Stimulated activated CD4-positive, alpha-beta T cell treated with anti-CD3 and anti-CD28 coated beads, Interleukin-2, amount 100 ng/mL, for 24 hours (primary cell): ENCODE measurements around the gene MMP17.

Source experiments
- DNase-seq, 2 donors: peaks; one replicate each; pipeline ENCODE4 v3.0.0-alpha.2; 2020

Gene MMP17

GRCh38 chr12:131850856-131851559 lies 22.8 kb downstream of the MMP17 start:
- peak in 1 of 2 donors; percentile 33 for DNase-seq

- no peak for DNase-seq
These were observed 23.8 kb downstream of the MMP17 start for GRCh38 chr12:131851741-131852550.

GRCh38 chr12:131852551-131853299 lies 24.5 kb downstream of the MMP17 start:
- no peak for DNase-seq

- DNase-seq, result no peak
These were observed 25.9 kb downstream of the MMP17 start for GRCh38 chr12:131853832-131854797.

GRCh38 chr12:131854861-131855476 lies 26.8 kb downstream of the MMP17 start:
- DNase-seq, result no peak

GRCh38 chr12:131855521-131856142 lies 27.4 kb downstream of the MMP17 start:
- no peak for DNase-seq

GRCh38 chr12:131856366-131857097 lies 28.3 kb downstream of the MMP17 start:
- DNase-seq, result no peak

GRCh38 chr12:131857908-131858850 lies 30.0 kb downstream of the MMP17 start:
- DNase-seq, result no peak

- no peak for DNase-seq
These were observed 32.5 kb downstream of the MMP17 start for GRCh38 chr12:131860472-131861260.

- DNase-seq, result no peak
These were observed 33.3 kb downstream of the MMP17 start for GRCh38 chr12:131861261-131862083.

- DNase-seq, result no peak
These were observed 33.9 kb downstream of the MMP17 start for GRCh38 chr12:131862084-131862441.

GRCh38 chr12:131862600-131862993 lies 34.4 kb downstream of the MMP17 start:
- no peak for DNase-seq

GRCh38 chr12:131862994-131863710 lies 35.0 kb downstream of the MMP17 start:
- no peak for DNase-seq

- no peak for DNase-seq
These were observed 35.7 kb downstream of the MMP17 start for GRCh38 chr12:131863711-131864396.

- no peak for DNase-seq
These were observed 36.3 kb downstream of the MMP17 start for GRCh38 chr12:131864469-131864868.

- no peak for DNase-seq
These were observed 37.1 kb downstream of the MMP17 start for GRCh38 chr12:131865180-131865875.
